Natural killer cell (primary cell): ENCODE measurements around the gene NEU3. TPM values are rescaled to one million over a fixed set of nuclear protein-coding genes. Genes with fewer than 3 reads are reported as not detected.

ENCODE experiments used
- ATAC-seq, 3 donors: fragments of 150-1000 bp in 2 of 3; fragments of 200-7000 bp in 1 of 3; cut with Tn5 transposase; 1 replicate in 1 of 3; 2 replicates in 2 of 3; pipeline ENCODE4 v1.10.0; 2021; ENCODE audit warnings: mild to moderate bottlenecking in 2 of 3, moderate library complexity in 2 of 3
- DNase-seq, 2 donors: peaks; one replicate each; pipeline versions ENCODE4 v3.0.0 to v3.0.0-alpha.2; 2013 to 2021; ENCODE audit warnings: mixed read lengths in 1 of 2
- H3K27ac ChIP-seq: one replicate; pipeline ENCODE4 v1.5.1; 2013; ENCODE audit warnings: mild to moderate bottlenecking, low read length
- H3K27me3 ChIP-seq: one replicate; pipeline ENCODE4 v1.6.1; 2013; ENCODE audit warnings: low read length; ENCODE audit not compliant: control insufficient read depth, insufficient read depth
- H3K36me3 ChIP-seq: one replicate; pipeline ENCODE4 v1.6.1; 2013; ENCODE audit warnings: low read length; ENCODE audit not compliant: control insufficient read depth, insufficient read depth
- H3K4me1 ChIP-seq: one replicate; pipeline ENCODE4 v1.6.1; 2013; ENCODE audit warnings: low read length; ENCODE audit not compliant: control insufficient read depth, insufficient read depth
- H3K4me3 ChIP-seq: one replicate; pipeline ENCODE4 v1.5.1; 2013; ENCODE audit warnings: low read length
- H3K9me3 ChIP-seq: one replicate; pipeline ENCODE4 v1.6.1; 2013; ENCODE audit warnings: low read length; ENCODE audit not compliant: control insufficient read depth, insufficient read depth
- H3K27ac Mint-ChIP-seq, 2 donors: one replicate each; pipeline ENCODE4 v1.8.0; 2022; ENCODE audit warnings: mild to moderate bottlenecking in 2 of 2, mixed read lengths in 2 of 2, moderate library complexity in 1 of 2
- H3K27me3 Mint-ChIP-seq, 2 donors: one replicate each; pipeline ENCODE4 v1.8.0; 2022; ENCODE audit warnings: low read depth in 2 of 2, mixed read lengths in 2 of 2
- H3K36me3 Mint-ChIP-seq: one replicate; pipeline ENCODE4 v1.8.0; 2022; ENCODE audit warnings: mixed read lengths
- H3K4me1 Mint-ChIP-seq, 2 donors: one replicate each; pipeline ENCODE4 v1.8.0; 2022; ENCODE audit warnings: mixed read lengths in 2 of 2
- H3K4me3 Mint-ChIP-seq: one replicate; pipeline ENCODE4 v1.8.0; 2022; ENCODE audit warnings: mild to moderate bottlenecking, moderate library complexity, mixed read lengths
- H3K9me3 Mint-ChIP-seq, 2 donors: one replicate each; pipeline ENCODE4 v1.8.0; 2022; ENCODE audit warnings: mixed read lengths in 2 of 2
- CTCF ChIP-seq: fragments of 200-600 bp; IDR thresholded peaks from one replicate; pipeline ENCODE4 v1.8.0; 2022; ENCODE audit warnings: antibody characterized with exemption
- WGBS: methylation state at CpG from one replicate; pipeline ENCODE4 v1.1.7; 2013; ENCODE audit warnings: missing lambda C conversion rate; ENCODE audit not compliant: insufficient coverage; 5-methylcytosine and 5-hydroxymethylcytosine counted together
- intact Hi-C: fragments of 100-400 bp; cut with micrococcal nuclease; formaldehyde crosslinking; loops from one replicate; pipeline ENCODE4 v1.14.2; 2022
- total RNA-seq, 4 donors: library from RNA; stranded (reverse); fragments of 120-200 nt in 1 of 4; gene quantifications; one replicate each; pipeline versions ENCODE4 v1.2.3 to v1.2.4, GENCODE V29; 2013 to 2022

NEU3 gene
- total RNA-seq, 3 donors from 2014 or later (not counting 1 experiment from before 2014, with no cell fraction given): 16.9 to 24.3 (median 17.5) TPM

GRCh38 chr11:74948546-74948897 is 40.2 kb upstream of the NEU3 start:
- 0% methylated on average over 8 of the region's 9 CpGs for WGBS
- peaks cover 46 to 49% of the 10 kb centered on the region in 2 donors for H3K4me1 Mint-ChIP-seq

GRCh38 chr11:74948898-74949752 is 39.6 kb upstream of the NEU3 start, which contains the start of the genes SPCS2 and XRRA1:
SPCS2 (plus strand) TSS chr11:74949266; CDS start chr11:74949286, 20 bp downstream.
XRRA1 (minus strand) TSS chr11:74949091; CDS start chr11:74940878, 8,213 bp downstream.
- intact Hi-C loops: loop anchor here (1.0 kb wide), 1 partner anchor 39 kb away; the partner anchor contains the start of gene NEU3
- H3K27me3 ChIP-seq: no peaks in the 10 kb centered on the region
- peaks cover 52 to 55% of the 10 kb centered on the region in 2 donors for H3K4me1 Mint-ChIP-seq
- ATAC-seq: peak; percentile 96 to 99 (median 97)
- 0% methylated on average over 67 of the region's 67 CpGs for WGBS
- peak within 1 kb of the TSS; percentile 97 for H3K27ac Mint-ChIP-seq
- peak within 1 kb of the TSS; percentile 88 for H3K4me3 ChIP-seq
- H3K27ac ChIP-seq: peak within 1 kb of the TSS; percentile 95
- TF ChIP-seq CTCF: no peak
- H3K9me3 ChIP-seq: no peaks in the 10 kb centered on the region
- H3K9me3 Mint-ChIP-seq: no peaks in the 10 kb centered on the region
- DNase-seq: peak; percentile 96 to 98
- peaks cover 3% of the 10 kb centered on the region for H3K36me3 ChIP-seq
- peaks cover 24% of the 10 kb centered on the region for H3K4me1 ChIP-seq
- peak within 1 kb of the TSS; percentile 99 for H3K4me3 Mint-ChIP-seq
- no peaks in the 10 kb centered on the region for H3K36me3 Mint-ChIP-seq
- H3K27me3 Mint-ChIP-seq: no peaks in the 10 kb centered on the region

More at GRCh38 chr11:74948546-74948897, 40.2 kb upstream of the NEU3 start:
- H3K27ac Mint-ChIP-seq: peak overlapping the region; percentile 97
- no peaks in the 10 kb centered on the region for H3K9me3 Mint-ChIP-seq
- no peak for DNase-seq
- intact Hi-C loops: no loop called here
- H3K36me3 ChIP-seq: peaks cover 3% of the 10 kb centered on the region
- H3K36me3 Mint-ChIP-seq: no peaks in the 10 kb centered on the region
- ATAC-seq: peak in 2 of 3 donors; percentile 1 to 4
- H3K27me3 Mint-ChIP-seq: no peaks in the 10 kb centered on the region
- H3K4me1 ChIP-seq: peaks cover 24% of the 10 kb centered on the region
- peak overlapping the region; percentile 95 for H3K27ac ChIP-seq
- no peaks in the 10 kb centered on the region for H3K27me3 ChIP-seq
- H3K4me3 ChIP-seq: peak overlapping the region; percentile 88
- no peak for TF ChIP-seq CTCF
- no peaks in the 10 kb centered on the region for H3K9me3 ChIP-seq
- peak overlapping the region; percentile 99 for H3K4me3 Mint-ChIP-seq

- TF ChIP-seq CTCF: no peak
- DNase-seq (no peak), ATAC-seq (no peak)
- no peaks in the 10 kb centered on the region for H3K27me3 Mint-ChIP-seq
- peaks cover 4% of the 10 kb centered on the region for H3K36me3 ChIP-seq
- H3K4me1 ChIP-seq: peaks cover 24% of the 10 kb centered on the region
- no peaks in the 10 kb centered on the region for H3K27me3 ChIP-seq
- H3K27ac Mint-ChIP-seq: peak overlapping the region; percentile 97
- peaks cover 58 to 61% of the 10 kb centered on the region in 2 donors for H3K4me1 Mint-ChIP-seq
- intact Hi-C loops: loop anchor here (1.0 kb wide), 1 partner anchor 39 kb away; the partner anchor contains the start of gene NEU3
- H3K4me3 Mint-ChIP-seq: peak overlapping the region; percentile 99
- no peaks in the 10 kb centered on the region for H3K9me3 ChIP-seq
- peak overlapping the region; percentile 88 for H3K4me3 ChIP-seq
- H3K9me3 Mint-ChIP-seq: no peaks in the 10 kb centered on the region
- H3K36me3 Mint-ChIP-seq: no peaks in the 10 kb centered on the region
- H3K27ac ChIP-seq: peak overlapping the region; percentile 95
- 0% methylated on average over 6 of the region's 6 CpGs for WGBS
Measured at GRCh38 chr11:74949753-74950137, 39.0 kb upstream of the NEU3 start.
